Measurements from ENCODE around the gene CPVL. TPM values are rescaled to one million over a fixed set of nuclear protein-coding genes. Genes with fewer than 3 reads are reported as not detected.

The CPVL gene
- total and polyA plus RNA-seq, 4 donors = 6.0 to 39.0 (median 12.9) TPM

DNA sequence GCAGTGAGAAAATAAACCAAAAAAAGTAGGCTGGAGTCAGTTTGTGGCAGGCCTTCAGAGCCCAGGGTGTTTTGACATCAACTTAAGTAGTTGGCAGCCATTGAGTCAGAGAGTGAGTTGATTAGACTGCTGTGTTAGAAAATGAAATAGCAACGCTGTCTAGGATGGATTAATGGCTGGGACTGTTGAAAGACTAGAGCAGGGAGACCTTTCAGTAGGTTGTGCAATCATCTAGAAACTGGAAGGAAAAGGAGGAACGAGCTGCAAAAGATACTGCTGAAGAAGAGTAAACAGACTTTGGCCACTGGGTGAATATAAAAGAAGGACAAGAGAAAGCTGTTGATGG, 159.6 kb downstream of the CPVL start:
- no peak for DNase-seq (ENCODE audit: low spot score)
- no peaks in the 10 kb centered on the region for H3K36me3 ChIP-seq (ENCODE audit: control insufficient read depth in 4 of 4, insufficient read depth in 3 of 4, low read depth in 1 of 4, low read length in 3 of 4)
- TF ChIP-seq JUND (IDR thresholded peaks at IDR 0.05) = no peak
- TF ChIP-seq EGR1 (IDR thresholded peaks at IDR 0.05; ENCODE audit: low read depth in 2 of 2) = no peak
- TF ChIP-seq, protein P1, sequence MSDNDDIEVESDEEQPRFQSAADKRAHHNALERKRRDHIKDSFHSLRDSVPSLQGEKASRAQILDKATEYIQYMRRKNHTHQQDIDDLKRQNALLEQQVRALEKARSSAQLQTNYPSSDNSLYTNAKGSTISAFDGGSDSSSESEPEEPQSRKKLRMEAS (IDR thresholded peaks at IDR 0.05) = no peak
- no peak for TF ChIP-seq HNF4G (IDR thresholded peaks at IDR 0.05)
- TF ChIP-seq, protein P2, sequence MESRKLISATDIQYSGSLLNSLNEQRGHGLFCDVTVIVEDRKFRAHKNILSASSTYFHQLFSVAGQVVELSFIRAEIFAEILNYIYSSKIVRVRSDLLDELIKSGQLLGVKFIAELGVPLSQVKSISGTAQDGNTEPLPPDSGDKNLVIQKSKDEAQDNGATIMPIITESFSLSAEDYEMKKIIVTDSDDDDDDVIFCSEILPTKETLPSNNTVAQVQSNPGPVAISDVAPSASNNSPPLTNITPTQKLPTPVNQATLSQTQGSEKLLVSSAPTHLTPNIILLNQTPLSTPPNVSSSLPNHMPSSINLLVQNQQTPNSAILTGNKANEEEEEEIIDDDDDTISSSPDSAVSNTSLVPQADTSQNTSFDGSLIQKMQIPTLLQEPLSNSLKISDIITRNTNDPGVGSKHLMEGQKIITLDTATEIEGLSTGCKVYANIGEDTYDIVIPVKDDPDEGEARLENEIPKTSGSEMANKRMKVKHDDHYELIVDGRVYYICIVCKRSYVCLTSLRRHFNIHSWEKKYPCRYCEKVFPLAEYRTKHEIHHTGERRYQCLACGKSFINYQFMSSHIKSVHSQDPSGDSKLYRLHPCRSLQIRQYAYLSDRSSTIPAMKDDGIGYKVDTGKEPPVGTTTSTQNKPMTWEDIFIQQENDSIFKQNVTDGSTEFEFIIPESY (IDR thresholded peaks at IDR 0.05) = no peak
- no peak for TF ChIP-seq FOXA2 (IDR thresholded peaks at IDR 0.05)
- no peak for TF ChIP-seq SP1 (IDR thresholded peaks at IDR 0.05)
- TF ChIP-seq RAD21 (IDR thresholded peaks at IDR 0.05) = no peak
- TF ChIP-seq, protein P3, sequence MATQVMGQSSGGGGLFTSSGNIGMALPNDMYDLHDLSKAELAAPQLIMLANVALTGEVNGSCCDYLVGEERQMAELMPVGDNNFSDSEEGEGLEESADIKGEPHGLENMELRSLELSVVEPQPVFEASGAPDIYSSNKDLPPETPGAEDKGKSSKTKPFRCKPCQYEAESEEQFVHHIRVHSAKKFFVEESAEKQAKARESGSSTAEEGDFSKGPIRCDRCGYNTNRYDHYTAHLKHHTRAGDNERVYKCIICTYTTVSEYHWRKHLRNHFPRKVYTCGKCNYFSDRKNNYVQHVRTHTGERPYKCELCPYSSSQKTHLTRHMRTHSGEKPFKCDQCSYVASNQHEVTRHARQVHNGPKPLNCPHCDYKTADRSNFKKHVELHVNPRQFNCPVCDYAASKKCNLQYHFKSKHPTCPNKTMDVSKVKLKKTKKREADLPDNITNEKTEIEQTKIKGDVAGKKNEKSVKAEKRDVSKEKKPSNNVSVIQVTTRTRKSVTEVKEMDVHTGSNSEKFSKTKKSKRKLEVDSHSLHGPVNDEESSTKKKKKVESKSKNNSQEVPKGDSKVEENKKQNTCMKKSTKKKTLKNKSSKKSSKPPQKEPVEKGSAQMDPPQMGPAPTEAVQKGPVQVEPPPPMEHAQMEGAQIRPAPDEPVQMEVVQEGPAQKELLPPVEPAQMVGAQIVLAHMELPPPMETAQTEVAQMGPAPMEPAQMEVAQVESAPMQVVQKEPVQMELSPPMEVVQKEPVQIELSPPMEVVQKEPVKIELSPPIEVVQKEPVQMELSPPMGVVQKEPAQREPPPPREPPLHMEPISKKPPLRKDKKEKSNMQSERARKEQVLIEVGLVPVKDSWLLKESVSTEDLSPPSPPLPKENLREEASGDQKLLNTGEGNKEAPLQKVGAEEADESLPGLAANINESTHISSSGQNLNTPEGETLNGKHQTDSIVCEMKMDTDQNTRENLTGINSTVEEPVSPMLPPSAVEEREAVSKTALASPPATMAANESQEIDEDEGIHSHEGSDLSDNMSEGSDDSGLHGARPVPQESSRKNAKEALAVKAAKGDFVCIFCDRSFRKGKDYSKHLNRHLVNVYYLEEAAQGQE (IDR thresholded peaks at IDR 0.05) = no peak
- no peak for TF ChIP-seq YY1 (IDR thresholded peaks at IDR 0.05)
- no peak for TF ChIP-seq FOXA1 (IDR thresholded peaks at IDR 0.05)
- no peak for TF ChIP-seq GABPA (IDR thresholded peaks at IDR 0.05 in 1 of 2, conservative IDR thresholded peaks at IDR 0.05 in 1 of 2)
- no peak for TF ChIP-seq RXRA (IDR thresholded peaks at IDR 0.05)
- TF ChIP-seq, protein P4, sequence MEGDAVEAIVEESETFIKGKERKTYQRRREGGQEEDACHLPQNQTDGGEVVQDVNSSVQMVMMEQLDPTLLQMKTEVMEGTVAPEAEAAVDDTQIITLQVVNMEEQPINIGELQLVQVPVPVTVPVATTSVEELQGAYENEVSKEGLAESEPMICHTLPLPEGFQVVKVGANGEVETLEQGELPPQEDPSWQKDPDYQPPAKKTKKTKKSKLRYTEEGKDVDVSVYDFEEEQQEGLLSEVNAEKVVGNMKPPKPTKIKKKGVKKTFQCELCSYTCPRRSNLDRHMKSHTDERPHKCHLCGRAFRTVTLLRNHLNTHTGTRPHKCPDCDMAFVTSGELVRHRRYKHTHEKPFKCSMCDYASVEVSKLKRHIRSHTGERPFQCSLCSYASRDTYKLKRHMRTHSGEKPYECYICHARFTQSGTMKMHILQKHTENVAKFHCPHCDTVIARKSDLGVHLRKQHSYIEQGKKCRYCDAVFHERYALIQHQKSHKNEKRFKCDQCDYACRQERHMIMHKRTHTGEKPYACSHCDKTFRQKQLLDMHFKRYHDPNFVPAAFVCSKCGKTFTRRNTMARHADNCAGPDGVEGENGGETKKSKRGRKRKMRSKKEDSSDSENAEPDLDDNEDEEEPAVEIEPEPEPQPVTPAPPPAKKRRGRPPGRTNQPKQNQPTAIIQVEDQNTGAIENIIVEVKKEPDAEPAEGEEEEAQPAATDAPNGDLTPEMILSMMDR (IDR thresholded peaks at IDR 0.05; ENCODE audit: low read depth, low read length, missing input control) = no peak
- TF ChIP-seq, protein P5, sequence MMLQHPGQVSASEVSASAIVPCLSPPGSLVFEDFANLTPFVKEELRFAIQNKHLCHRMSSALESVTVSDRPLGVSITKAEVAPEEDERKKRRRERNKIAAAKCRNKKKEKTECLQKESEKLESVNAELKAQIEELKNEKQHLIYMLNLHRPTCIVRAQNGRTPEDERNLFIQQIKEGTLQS (IDR thresholded peaks at IDR 0.05) = no peak
- TF ChIP-seq TAF1 (conservative IDR thresholded peaks at IDR 0.05) = no peak
- WGBS = 23% methylated on average over 2 of the region's 2 CpGs
- H3K9me3 ChIP-seq (ENCODE audit: control insufficient read depth in 4 of 4, low read length in 3 of 4) = no peaks in the 10 kb centered on the region
- H3K9ac ChIP-seq (ENCODE audit: low read depth in 1 of 2, low read length in 2 of 2) = no peak overlapping the region
- H3K27me3 ChIP-seq (ENCODE audit: control insufficient read depth in 4 of 4, insufficient read depth in 4 of 4, low read length in 3 of 4) = no peaks in the 10 kb centered on the region
- H3K27ac ChIP-seq (ENCODE audit: low read depth in 1 of 2, low read length in 2 of 2) = no peak overlapping the region
- no peak overlapping the region for H3K4me3 ChIP-seq (ENCODE audit: low read depth in 1 of 3, low read length in 3 of 3)
- H3K4me1 ChIP-seq (ENCODE audit: control insufficient read depth in 4 of 4, insufficient read depth in 4 of 4, low read length in 3 of 4) = no peaks in the 10 kb centered on the region
